CD4-positive, alpha-beta T cell treated with Interleukin-17A for 4 hours (primary cell): ENCODE measurements around the gene FOXJ1.

ENCODE experiments used
- DNase-seq: peaks from one replicate; pipeline ENCODE4 v3.0.0-alpha.2; 2020; ENCODE audit warnings: mixed read lengths

The FOXJ1 gene

DNA sequence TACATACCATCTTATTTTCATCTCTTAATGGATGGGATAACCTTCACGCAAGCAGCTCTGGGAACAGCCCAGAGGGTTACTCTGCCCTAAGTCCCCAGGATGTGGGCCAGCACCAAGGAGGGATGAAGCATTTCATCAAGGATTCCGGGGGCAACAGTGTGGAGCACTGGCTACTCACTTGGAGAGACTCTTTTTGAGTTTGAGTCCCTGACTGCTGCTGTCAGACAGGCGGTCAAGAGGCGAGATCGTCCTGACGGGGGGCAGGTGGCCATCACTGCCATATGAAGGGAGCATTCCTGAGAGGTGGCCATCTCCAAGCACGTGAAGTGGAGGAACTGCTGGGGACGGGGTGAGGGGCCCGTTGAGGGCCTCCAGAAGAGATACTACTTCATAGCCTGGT, 18.1 kb upstream of the FOXJ1 start:
- DNase-seq: no peak

DNA sequence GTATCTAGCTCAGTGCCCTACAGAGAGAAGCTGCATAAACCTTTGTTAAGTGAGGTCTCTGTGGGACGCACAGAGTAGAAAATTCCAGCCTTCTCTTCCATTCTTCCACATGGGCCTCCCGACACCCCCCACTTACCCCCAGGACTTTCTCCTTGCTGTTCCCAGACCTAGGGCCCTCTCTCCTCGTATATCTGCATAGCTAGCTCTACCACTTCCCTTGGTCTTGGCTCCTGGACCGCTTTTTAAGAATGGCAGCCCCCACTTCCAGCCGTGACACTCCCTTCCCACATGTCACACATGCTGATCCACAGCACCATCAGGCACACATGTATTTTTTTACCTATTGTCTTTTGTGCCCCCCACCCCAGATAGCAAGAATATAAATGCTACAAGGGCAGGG, 16.7 kb upstream of the FOXJ1 start:
- no peak for DNase-seq

DNA sequence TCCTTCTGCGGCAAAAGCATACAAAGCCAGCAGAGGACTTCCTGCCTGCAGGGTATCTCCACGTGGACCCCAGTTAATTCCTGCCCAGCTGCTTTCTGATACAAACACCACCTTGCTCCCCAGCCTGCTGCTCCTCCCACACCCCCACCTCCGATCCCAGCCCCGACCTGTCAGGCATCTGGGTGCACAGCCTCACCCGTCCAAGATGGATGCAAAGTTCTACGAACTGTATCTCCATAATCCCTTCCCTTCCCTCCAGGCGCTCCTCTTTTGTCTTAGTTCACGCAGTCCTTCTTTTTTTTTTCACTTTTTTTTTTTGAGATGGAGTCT, 15.6 kb upstream of the FOXJ1 start:
- DNase-seq: no peak

DNA sequence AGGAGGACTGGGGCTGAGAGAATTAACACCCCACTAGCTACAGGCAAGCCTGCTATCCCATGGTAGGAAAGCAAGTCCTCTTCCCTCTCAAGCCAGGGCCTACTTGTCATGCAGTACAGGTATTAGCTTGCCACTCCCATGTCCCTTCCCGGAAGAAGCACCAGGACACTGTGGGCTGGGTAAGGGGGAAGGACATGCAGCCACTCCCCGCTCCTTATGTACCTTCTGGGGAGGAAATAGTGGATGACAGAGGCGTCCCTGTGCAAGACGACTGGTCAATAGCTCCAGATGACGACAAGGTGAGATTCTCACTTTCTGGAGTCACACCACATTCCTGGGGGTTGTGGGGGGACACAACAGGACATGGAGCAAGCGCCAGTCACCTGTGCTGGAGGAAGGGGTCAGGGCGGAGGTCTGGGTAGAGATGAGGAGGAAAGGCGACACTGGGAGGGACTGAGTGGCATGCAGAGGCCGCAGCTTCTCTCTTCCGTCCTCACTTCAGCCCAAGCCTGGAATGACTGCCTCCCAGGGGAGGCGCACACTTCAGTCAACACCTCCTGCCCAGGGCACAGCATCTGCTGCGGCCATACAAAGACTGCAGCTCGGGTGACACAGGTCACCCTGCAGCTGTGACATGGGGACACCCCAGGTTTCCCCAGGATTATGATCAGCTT, 15.1 kb upstream of the FOXJ1 start:
- no peak for DNase-seq

DNA sequence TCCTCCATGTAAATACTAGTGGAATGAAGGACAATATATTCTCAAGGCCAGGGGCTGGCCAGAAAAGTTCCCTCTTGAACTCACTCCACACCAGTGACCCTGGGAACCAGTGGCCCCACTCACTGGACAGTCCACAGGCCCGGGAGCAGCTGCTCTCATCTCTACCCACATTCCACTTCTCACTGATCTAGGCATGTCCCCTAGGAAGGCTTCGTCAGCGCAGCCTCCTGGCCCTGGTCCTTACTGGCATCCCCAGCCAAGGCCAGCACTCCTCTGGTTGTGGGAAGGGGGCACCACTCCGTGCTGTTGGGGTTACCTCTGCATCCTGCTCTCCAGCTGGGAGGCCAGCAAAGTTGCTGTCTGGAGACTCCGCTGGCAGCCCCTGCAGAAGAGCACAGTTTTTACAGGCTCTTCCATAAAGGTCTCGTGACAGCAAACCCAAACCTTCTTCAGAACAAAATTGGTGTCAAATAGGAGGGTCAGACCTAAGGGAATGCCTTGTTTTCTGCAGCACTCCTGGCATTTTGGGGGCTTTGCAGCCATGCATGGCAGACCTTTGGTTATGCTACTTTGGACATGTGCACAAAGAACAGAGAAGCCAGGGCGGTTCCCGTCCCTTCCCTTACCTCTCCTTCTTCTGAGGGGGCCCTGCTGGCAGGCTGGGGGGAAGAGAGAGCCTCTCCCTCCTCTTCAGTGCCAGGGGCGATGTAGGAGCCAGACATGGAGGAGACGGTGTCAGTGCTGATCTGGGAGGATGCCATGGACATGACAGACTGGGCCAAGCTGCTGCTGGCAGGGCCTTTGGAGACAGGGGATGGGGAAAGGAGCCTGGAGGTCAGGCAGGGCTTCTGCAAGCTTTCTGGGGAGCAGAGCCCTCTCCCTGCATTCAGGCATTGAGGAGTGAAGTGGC, 14.1 kb upstream of the FOXJ1 start:
- DNase-seq: no peak

DNA sequence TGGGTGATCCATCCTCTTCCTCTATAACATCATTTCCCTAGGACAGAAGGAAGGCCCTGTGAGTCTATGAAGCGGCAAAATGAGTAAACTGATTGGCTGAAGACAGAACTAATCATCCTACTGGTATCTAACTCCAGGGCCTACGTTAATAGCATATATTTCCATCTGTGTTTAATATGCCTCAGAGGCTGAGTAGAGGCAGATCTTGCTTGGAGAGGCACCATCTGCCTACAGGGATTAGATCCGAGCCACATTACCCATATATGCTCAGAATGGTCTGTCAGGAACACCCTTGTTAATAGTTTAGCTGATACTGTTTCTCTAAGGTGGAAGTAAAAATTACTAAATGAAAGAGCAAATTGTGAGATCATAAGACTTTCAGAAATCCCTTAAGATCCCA, 13.2 kb upstream of the FOXJ1 start:
- no peak for DNase-seq

DNA sequence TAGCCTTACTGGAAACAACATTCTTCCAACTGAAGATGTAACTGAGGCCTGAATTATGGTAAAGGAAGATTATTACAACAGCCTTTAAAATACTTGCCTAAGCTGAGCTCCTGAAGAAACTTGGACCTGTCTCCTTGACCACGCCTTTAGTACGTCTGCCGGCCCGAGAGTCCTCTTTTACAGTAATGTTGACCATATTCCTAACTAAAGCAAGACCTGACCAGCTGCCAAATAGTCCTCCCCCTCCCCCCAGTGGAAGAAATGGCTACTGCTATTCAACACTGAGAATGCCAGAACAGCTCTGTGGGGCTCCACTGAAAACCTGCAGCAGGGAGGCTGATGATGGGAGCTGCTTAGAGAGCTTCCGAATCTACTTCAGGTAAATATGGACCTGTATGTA, 12.6 kb upstream of the FOXJ1 start:
- no peak for DNase-seq

DNA sequence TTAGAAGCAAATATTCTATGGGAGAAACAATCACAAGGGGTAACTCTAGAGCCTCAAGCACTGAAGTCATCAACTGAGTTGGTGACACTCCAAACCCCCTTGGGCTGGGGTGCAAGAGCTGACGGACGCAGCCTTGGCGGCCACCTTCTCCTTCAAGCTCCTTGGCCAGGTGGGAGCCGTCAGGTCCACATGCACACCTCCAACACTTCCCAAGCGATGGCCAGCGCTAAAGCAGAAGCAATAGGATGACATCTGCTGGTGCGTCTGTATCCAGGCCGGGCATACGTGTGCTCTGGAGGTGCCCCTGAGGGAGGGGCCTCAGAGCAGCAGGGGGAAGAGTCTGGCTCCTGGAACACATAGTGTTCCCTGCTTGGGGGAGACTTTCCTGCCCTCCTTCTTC, 12.2 kb upstream of the FOXJ1 start:
- no peak for DNase-seq

DNA sequence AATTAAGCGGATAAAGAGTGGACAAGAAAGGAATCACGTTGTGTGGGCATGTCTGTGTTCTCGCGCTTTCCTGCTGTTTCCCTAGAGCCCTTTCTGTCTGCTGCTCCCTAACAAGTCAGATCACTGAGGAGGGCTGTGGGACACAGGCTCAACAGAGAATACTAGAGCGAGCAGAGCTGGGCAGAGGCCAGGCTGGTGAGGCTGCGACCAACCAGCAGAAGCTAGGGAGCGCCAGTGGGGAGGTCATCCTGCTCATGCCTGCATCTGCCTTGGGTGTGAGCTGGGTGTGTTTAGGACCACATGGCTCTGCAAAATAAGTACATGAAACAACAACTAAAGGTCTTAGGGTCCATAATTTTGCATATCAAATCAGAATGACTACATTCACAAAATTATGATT, 11.5 kb upstream of the FOXJ1 start:
- no peak for DNase-seq

DNA sequence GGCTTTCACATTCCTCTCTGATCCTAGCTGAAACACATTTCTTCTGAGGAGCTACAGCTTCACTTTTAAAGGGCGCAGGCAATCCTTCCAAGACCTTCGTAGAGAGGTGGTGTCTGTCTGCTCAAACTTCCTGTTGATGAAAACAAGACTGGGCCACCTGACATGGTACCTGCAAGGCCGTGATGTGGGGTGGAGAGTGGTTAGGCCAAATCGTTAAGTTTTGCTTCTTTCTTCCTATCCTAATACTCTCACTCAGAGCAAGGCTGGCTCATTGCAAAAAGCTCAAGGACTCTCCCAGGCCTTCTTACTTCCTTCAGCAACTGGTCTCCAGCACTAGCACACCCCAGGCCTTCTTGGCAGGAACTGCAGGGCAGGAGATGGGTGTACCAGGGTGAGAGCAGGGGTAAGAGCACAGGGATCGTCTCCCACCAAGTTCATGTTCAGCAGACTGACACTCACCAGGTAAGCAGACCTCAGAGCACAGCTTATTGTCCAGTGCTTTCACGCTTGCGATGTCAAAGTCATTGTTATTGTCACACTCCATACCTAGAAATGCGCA, 10.9 kb upstream of the FOXJ1 start:
- DNase-seq: peak; percentile 69

DNA sequence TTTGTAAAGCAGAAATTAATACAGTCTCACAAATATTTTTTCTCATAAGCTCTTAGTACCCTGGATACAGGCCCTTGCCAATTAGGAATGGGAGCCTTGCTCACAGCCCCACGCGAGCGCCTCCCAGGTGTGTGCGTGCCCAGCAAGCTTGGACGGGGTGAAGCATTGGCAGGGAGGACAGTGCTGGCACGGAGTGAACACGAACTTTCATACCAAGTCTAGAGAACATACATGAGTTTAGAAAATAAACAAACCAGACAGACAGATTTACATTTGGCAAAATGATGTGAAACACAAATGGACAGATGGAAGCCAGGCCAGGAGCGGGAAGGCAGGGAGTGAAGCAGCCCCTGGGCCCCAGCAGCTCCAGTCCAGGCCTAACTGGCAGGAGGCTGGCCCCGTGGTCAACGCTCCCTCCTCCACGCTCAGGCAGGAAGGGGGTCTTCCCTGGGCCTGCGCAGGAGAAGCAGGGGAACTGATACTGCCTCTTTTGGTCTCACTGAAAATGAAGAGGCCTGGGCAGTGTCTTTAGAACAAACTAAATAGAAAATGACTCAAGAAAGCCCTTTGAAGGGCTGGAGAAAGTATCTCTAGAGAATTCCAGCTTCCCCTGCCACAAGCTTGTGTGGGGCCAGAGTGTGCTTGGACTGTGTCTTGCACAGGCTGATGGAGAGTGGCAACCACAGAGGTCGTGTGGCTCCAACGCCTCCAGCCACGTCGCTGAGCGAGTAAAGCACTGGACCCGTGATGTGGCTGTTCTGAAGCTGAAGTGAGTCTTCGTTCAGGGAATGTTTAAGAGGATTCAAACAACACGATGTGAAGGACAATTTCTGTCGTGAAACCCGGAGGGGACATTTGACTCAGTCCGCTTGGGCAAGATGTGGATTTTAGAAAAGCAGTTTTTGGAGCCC, 9.9 kb upstream of the FOXJ1 start:
- DNase-seq: no peak

DNA sequence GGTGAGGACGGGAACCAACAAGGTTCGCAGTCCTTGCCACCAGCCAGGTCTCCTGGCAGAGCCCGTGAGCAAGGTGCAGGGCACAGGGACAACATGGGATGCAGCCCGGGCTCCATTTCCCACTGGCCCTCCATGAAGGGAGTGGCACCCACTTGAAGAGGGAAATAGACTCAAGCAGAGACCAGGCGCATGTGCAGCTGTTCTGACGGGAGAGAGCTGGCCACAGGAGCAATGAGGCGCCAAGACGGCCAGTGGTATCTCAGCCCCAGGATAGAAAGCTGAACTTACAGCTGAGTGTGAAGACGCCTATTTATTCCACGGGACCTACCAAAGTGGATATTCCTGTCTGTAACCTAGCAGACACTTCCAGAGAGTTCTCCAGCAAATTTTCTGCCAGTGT, 8.2 kb upstream of the FOXJ1 start:
- DNase-seq: no peak

DNA sequence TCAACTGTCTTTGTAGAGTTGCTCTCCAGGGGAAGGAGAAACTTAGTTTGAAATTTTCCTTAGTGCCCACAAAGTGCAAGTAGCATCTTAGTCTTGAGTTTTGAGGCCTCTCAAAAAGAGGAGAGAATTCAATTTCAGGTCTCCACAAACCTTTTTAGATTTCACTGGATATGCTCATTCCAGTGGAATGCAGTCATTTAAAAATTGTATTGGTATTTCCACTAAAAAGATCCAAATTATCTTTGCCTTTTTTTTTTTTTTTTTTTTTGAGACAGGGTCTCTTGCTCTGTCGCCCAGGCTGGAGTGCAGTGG, 6.9 kb upstream of the FOXJ1 start:
- DNase-seq: no peak

DNA sequence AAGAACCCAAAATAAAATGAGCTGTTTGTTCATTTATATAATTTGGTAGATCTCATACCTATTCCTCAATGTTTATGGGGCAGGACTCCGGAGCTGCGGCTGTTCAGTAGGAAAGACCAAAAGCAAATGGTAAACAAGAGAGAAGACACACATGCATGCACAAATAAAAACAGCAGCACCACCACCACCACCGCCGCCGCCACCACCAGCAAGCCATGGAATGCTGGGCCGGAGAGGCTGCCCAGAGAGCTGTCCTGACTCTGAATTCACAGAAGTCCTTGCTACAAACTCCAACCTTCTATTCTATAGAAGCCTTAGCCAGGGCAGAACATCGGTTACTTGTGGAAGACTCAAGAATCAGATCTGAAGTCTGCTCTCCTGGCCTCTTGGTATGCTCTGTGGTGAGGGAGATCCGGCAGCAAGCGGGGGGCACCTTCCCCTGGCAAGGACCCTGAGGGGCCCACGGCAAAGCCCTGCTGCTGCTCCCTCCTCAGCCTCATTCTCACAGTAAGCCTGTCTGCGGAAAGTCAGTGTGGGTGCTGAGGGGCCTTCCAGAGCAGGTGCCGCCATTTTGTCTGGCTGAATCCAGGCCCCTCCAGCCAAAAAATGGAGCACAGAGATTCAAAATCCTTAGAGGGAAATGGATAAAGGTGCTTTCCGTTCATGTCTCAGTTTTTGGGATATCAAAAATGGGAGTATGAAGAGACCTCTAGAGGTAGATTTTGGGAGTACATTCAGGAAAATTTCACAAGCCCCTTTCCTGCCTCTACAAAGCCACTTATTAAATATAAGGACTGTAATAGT, 6.4 kb upstream of the FOXJ1 start:
- DNase-seq: no peak

DNA sequence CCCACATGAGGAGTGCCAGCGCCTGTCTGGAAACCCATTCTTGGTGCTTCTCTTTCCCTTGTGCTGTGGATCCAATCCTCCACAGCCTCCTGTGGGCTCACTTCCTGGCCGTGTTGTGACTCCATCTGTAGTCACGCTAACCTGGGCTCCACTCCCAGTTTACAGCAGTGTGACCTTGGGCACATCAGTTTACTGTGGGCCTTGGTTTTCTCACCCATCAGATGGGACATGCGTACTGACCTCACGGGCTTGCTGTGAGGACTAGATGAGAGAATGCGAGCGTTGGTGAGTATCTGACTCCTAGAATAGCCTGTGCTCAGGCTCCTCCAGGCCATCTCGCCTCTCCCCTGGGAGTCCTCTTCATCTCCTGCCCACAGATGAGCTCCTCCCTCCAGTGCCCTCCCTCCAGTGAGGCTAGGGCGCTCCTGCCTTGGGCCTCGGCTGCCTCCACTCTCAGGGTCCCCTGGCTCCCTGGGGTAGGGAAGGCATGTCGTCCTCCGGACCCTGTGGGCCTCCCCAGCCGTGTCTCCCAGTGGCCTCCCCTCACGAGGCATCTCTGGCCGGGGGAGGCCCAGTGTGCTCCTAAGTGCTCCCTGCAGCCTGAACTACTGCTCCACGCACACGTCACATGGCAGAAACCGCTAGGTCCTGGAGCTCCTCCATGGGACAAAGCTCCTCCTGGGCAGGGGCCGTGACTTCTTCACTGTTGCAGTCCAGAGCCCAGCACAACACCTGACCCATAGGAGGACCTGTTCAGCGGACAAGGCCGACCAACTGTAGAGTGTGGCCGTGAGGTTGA, 5.2 kb upstream of the FOXJ1 start:
- peak; percentile 50 for DNase-seq

DNA sequence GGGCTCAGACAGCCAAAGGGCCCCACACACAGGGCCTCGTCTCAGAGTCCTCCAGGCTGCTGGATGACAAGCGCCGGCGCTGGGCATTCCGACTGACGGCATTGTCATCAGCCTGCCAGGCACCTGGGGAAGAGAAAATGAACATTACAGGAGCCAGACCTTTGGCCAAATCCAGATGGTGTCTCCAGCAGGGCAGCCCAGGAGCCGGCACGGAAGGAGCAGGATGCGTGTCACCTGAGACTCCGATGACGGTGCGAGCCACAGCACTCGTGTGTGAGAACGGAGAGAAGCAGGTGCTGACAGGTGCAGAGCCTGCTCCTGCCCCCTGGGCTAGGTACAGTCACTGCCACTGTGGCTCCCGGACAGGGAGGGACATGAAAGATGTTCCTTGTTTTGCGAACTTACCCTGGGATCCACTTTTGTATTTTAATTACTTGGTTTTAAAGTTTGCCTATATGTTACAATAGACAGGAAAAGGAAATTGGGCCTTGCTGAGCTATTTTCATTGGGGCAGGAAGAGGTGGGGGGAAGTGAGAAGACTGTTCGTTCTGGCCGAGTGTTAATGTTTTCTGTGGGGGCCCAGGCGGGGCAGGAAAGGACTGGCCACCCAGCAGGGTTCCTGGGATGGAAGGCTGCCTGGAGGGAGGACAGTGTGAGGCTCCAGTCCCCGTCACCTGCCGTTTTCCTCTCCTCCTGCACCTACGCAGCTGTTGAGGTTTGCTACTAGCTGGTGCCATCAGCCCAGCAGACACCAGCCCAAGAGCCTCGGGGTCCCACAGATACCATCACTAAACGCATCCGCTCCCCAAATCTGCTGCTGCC, 4.4 kb upstream of the FOXJ1 start:
- DNase-seq: peak; percentile 78

DNA sequence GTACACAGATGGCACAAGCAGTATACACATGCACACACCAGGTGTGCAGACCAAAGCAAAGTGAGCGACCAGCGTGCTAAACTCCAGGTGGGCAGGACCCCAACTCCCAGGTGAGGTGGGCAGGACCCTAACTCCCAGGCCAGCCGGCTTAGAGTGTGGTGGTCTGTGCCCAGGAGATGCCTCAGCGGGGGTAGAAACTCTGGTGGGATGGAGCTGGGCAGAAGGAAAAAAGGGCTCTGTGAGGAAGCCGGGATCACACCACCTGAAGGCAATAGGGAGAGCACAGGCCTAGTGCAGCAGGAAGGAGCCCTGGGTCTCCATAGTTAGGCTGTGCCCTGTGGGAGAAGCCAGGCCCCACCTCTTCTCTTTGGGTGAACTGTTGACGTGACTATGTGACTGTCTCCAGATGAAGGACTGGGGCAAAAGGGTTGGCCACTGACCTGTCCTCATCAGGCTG, 1.6 kb upstream of the FOXJ1 start:
- no peak for DNase-seq

DNA sequence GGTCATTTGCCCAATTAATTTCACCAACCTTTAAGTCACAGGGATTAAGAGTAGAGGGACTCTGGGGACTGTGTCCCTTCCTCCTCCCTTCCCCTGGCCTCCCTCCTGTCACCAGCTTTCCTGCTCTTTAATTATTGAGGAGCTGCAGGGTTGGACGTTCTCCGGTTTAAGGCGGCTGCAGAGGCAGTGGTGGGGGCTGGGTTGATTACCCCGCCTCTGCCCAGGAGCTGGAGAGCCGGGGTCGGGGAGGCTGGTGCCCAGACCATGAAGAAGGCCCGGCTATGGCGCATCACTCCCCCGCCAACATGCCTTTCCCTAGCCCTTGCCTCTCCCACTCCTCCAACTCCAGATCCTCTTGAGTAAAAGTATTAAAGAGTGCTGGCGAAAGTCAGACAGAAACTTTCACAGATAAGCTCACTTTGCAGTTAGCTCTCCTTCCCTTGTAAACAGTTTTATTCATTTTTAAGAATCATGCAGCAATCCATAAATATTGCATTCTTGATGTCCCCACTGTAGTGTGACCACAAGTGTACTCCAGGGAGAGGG, 1.1 kb upstream of the FOXJ1 start:
- DNase-seq: no peak

DNA sequence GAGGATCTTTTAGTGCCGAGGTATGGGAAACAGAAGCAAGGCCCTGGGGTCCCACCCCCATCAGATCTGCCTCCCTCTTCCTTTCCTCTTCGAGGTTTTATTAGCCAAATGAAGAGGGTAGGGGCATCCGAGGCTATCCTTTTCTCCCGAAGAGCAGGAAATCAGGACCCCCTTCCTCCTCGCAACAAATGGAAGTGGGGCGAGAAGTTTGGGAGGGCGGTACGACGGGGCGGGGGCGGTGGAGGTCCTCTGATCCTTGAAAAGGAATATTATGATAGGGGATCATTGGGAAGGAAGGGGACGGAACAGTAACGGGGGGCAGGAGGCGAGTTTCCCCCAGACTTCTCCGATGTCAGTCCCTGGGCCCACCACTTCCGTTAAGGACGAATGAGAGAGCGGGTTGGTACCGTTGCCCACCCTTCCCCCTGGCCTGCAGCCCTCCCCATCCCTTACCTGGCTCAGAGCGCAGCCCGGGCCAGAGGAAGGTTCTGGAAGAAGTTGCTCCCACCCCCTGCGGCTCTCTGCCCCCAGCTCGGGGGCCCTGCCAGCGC, 309 bp downstream of the FOXJ1 start:
- no peak for DNase-seq
